RKO (cell line): ENCODE results near the gene NKD2.
A peak's percentile ranks its signal among the peaks of the same experiment; 100 is the strongest.

Experiments
- DNase-seq: peaks from one replicate; pipeline ENCODE4 v3.0.0-alpha.2; 2016; ENCODE audit warnings: low spot score

Gene NKD2

DNA sequence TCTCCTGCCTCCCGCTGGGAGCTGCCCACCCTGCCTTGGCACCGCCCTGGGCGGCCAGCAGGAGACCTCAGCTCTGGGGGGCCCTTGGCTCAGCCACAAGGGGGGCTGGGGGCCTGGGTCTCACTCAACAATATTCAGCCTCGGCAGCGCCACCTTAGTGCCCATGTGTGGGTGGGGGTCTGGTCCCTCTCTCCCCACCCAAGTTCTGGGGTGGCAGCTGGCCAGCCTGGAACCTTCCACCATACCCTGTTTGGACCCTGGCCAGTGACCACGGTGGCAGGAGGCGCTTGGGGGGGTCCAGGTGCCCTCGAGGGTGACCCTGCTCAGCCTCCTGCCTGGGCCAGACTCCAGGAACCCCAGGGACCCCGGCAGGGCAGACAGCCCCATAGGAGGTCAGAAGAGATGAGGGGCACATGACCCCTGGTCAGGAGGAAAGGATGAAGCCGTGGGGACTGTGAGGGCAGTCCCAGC, 22.2 kb downstream of the NKD2 start:
- no peak for DNase-seq

DNA sequence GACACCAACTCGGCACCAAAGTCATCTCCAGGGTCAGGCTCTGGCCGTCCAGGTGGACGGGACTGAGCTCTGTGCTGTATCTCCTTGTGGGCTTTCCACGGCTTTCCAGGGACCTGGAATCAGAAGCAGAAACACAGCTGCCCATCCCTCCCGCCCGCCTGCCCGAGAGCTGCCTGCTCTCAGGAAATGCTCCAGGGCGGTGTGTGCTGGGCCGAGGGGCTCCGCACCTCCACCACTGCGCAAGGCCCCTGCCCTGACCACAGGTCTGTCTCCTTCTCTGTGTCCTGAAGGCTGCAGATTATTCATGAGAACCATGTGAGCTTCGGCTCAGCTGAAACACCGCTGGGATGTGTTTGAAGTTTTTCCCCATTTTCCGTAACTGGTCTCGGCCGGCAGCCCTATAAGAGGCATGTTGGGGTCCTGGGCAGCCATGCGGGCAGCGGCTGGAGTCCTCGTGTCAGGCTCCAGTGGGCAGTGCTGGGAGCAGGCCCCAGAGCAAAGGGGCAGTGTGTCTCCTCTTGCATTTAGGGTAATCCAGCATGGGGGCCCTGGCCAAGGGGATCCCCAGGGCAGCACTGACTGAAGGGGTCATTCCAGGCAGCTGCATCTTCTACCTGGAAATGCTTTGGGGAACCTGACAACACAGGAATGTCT, 22.8 kb downstream of the NKD2 start:
- DNase-seq: no peak

DNA sequence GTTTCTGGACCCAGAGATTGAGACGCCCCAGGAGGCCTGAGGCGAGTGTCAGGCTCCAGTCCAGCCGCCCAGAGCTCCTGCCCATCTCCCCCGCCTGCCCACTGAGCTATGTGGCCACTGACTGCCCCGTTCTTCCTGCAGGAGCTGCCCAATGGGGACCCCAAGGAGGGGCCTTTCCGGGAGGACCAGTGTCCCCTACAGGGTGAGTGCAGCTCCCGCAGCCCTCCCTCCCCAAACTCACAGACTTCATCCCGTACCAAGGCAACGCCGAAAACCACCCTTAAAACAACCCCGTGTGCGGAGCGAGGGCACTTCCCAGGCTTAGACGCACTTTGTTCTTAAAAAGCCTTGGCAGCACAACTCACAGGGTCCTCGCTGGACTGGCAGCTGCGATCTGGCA, 23.4 kb downstream of the NKD2 start:
- DNase-seq: no peak

DNA sequence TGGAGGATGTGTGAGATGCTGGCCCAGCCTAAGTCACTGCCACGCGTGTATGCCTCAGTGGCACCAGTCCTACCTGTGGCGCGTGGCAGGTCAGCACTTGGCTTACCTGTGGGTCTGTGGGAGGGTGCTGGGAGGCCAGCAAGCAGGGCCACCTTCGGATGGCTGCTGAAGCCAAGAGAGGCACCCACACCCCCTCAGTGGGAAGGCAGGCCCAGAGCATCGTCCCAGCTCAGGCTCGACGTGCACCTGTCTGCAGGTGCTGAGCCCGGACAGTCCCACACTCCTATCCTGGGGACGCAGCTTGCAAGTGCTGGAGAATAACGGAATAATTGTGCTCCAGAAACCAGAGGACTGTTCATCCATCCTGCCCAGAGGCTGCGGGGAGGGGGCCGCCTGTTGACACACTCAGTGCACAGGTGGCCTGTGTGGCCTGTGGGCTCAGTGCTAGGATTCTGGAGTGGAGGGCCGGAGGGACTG, 24.0 kb downstream of the NKD2 start:
- DNase-seq: no peak

DNA sequence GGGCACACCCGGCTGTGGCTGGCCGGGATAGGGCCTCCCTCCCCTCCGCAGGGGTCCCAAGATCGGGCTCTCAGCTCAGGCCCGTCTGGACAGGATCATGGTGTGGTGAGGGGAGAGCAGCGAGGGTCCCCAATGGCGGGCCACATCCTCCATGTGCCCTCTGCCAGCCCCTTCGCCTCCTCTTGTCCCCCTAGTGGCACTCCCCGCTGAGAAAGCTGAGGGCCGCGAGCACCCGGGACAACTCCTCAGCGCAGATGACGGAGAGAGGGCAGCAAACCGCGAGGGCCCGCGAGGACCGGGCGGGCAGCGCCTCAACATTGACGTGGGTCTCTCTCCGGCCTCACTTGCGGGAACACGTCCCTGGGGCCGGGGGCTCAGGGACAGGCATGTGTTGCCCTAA, 24.6 kb downstream of the NKD2 start:
- no peak for DNase-seq

DNA sequence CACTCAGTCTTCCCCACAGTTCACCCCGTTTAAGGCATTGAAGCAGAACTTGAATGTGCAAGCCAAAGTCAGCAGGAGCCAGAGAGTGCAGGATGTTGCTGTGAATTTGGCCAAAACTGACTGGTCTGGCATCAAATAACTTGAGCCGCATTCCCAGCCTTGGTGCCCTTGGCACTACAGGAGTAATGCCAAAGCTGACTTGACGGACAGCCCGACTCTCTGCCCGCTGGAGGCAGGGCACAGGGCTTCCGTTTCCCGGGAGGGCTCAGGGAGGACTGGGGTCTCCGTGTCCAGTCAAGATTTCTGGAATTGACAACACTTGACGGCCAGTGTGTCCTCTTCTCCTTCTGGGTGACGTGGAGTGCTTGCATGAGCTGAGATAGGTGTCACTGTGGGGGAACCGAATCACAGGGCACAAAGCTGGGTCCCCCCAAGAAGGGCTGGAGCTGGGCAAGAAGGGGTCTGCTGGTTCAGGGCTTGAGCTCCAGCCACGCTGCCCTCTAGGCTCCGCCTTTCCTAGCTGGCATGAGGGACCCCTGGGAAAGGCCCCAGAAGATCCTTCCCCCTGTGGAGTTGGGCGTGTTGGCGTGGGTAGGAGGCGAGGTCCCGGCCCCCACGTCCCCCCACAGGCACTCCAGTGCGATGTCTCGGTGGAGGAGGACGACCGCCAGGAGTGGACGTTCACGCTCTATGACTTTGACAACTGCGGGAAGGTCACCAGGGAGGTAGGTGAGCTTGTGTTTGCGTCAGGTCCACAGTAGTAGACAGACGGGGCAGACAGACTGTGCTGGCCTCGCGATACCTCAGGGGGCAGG, 25.2 kb downstream of the NKD2 start:
- DNase-seq: no peak

DNA sequence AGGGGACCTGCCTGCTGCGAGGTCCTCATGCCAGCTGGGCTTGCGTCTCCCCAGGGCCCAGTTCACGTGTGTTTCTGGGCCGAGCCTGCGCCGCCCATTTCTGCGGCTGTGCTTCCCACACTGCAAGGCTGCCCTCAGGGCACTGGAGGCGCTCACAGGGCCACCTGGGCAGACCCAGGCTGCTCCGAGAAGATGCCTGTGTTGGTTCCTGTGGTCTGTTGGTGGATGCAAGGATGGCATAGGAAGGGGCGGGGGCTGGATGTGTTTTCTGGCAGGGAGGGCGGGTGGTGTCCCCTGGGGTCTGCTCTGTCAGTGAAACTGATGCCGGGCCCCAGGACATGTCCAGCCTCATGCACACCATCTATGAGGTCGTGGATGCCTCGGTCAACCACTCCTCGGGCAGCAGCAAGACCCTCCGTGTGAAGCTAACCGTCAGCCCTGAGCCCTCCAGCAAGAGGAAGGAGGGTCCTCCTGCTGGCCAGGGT, 25.9 kb downstream of the NKD2 start:
- no peak for DNase-seq

DNA sequence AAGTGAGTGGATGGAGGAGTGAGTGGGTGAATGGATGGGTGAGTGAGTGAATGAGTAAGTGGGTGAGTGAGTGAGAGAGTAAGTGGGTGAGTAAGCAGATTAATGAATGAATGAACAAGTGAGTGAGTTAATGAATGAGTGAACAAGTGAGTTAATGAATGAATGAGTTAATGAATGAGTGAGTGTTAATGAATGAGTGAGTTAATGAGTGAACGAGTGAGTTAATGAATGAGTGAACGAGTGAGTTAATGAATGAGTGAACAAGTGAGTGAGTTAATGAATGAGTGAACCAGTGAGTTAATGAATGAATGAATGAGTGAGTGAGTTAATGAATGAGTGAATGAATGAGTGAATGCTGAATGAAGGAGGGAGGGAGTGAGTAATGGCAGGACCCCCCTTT, 26.4 kb downstream of the NKD2 start:
- DNase-seq: no peak

DNA sequence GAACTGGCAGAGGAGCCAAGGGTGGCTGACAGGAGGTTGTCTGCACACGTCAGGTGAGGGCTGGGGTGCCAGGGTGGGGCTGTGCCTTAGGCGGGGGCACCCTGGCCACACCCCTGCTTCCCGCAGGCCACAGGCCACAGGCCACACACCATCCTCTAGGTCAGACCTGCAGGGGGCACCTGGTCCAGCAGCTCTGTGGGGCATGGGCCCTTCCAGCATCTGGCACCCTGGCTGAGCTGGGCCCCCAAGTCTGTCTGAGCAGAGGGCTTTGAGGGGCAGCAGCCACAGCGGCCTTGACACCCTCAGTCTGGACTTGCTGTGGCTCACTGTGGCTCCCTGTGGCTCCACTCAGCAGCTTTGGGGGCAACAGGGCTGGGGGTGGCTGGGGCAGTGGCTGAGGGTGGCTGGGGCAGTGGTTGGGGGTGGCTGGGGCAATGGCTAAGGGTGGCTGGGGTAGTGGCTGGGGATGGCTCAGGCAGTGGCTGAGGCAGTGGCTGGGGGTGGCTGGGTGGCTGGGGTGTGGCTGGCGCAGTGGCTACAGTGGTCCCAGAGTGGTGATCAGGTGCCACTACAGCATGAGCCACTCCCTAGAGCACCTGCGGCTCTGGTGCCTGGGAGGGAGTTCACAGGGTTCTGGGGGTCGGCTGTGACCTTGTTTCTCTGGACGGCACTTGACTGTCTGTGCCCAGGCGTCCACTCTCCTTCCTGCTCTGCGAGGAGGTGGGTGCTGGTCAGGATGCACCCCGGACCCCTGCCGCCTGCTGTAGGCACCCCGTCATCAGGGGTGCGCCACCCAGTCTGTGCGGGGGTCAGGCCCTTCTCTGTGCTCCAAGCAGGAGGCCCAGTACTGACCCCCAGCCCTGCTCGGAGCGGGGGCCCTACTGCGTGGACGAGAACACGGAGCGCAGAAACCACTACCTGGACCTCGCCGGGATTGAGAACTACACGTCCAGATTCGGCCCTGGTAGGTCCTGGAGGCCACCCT, 27.1 kb downstream of the NKD2 start:
- DNase-seq: no peak

DNA sequence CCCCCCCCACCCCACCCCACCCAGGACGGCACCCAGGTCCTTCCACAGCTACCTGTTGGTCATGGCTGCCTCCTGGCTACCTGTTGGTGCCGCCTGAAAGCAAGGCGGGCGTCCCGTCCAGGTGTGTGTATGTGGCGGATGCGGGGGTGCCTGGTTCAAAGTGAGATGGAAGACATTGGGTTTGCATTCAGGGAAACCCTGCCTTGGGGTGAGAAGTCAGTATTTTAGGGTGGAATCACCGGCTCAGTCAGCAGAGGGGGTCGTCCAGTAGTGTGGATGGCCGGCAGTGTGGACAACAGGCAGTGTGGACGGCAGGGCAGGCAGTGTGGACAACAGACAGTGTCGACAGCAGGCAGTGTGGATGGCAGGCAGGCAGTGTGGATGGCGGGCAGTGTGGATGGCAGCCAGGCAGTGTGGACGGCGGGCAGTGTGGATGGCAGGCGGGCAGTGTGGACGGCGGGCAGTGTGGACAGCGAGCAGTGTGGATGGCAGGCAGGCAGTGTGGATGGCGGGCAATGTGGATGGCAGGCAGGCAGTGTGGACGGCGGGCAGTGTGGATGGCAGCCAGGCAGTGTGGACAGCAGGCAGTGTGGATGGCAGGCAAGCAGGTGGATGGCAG, 28.0 kb downstream of the NKD2 start:
- DNase-seq: no peak

DNA sequence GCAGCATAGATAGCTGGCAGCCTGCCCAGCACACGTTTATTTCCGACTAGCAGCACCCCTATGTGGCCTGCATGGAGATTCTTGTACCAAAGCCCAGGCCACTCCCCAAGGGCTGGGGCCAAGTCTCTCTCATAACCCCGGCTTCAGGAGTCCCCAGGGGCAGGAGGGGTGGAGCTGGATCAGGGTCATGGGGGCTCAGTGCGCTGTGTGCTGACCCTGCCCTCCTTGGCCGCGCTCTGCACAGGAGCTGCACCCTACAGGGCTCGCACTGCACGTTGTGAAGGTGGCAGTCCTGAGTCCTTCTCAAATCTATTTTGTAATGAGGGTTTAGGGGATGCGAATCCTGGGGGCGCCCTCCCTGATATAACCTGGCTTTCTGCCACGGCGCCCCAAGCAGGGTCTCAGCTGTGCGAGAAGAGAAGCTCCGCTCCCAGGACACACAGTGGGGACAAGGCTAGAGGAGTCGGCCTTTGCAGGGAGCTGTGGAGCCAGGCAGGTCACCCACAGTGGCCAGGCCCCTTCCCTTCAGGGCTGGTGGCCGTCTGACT, 28.6 kb downstream of the NKD2 start:
- DNase-seq: no peak

DNA sequence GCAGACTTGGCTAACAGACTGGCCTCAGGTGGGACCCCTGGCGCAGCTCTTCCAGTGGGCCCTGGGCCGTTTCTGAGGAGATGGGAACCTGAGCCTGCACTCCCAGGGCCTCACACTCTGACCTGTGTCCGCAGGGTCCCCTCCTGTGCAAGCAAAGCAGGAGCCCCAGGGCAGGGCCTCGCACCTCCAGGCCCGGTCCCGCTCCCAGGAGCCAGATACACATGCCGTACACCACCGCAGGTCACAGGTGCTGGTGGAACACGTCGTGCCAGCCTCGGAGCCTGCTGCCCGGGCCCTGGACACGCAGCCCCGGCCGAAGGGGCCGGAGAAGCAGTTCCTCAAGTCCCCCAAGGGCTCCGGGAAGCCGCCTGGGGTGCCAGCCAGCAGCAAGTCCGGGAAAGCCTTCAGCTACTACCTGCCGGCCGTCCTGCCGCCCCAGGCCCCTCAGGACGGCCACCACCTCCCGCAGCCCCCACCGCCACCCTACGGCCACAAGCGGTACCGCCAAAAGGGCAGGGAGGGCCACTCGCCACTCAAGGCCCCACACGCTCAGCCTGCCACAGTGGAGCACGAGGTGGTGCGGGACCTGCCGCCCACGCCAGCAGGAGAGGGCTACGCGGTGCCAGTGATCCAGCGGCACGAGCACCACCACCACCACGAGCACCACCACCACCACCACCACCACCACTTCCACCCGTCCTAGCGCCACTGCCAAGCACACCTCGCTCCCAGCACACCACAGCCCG, 29.2 kb downstream of the NKD2 start:
- DNase-seq: no peak

DNA sequence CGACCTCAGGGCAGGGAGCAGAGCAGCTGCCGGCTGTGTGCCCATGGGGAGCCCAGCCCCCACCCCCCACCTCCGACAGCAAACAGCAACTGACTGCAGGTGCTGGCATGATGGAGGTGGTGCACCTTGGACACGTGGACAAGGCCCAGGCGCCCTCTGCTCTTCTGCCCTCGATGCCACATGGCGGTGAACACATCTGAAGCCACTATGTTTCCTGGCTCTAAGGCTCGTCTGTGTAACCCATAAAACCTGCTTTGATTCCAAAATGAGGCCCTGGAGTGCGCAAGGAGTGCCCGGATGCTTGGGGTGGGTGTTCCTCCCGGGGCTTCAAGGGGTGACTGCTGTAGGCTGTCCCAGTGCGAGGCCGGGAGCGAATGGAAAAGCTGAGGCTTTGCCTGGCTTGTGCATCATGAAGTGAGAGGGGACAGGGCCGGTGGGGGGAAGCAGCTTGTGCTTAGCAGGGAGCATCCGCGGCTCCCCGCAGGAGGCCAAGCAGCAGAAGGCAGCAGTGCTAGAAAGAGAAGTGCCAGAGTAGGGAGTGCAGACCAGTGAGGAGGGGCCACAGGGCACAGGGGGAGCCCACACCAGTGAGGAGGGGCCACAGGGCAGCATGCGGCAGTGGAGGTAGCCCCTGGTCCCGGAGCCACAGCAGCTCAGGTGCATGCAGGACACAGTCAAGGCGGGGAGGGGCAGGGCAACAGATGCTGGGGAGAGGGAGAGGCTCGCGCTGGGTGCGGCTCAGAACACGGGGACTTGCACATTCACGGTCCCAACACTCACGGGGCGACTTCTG, 30.0 kb downstream of the NKD2 start:
- no peak for DNase-seq

DNA sequence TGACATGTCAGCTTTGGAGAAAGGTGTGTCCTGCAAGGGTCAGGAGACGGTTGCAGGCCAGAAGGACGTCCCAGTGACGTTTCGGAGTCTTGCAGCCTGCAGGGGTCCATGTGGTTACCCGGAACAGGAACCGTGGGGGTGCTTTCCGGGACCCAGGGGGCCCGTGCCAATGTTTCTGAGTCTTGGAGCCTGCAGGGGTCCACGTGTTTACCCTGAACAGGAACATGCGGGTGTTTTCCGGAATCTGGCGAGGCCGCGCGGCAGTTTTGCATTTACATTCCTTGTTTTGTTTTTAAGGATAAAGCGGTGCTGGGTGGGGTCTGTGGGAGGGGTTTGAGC, 30.6 kb downstream of the NKD2 start:
- no peak for DNase-seq

DNA sequence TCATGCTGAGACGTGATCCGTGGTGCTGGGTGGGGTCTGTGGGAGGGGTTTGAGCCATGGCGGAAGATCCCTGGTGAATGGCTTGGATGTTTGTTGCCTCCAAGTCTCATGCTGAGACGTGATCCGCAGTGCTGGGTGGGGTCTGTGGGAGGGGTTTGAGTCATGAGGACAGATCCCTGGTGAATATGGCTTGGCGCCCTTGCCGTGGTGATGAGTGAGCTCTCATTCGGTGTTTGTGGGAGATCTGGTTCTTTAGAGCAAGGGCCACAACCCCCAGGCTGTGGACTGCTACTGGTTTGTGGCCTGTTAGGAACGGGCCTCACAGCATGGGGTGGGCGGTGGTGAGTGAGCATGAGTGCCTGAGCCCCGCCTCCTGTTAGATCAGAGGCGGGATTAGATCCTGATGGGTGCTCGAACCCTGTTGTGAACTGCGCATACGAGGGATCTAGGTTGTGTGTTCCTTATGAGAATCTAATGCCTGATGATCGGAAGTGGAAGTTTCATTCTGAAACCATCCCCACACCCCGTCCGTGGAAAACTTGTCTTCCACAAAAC, 31.2 kb downstream of the NKD2 start:
- DNase-seq: no peak

DNA sequence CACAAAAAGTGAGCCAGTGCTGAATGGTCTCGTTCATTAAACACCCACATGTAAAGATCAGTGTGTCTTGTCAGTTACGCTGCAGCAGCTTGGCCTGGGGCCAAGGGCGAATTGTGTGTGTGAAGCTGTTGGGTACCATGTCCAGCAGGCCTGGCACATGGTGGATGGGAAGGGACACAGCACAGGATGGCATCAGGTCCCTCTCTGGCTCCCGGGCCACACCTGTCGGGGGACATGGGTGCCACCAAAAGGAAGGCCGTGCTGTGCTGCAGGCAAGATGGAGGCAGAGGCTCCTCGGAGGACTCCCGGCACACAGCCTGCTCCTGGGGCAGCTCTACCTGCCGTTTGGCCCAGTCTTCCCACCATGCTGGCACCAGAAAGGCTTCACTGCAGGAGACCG, 32.0 kb downstream of the NKD2 start:
- DNase-seq: no peak

DNA sequence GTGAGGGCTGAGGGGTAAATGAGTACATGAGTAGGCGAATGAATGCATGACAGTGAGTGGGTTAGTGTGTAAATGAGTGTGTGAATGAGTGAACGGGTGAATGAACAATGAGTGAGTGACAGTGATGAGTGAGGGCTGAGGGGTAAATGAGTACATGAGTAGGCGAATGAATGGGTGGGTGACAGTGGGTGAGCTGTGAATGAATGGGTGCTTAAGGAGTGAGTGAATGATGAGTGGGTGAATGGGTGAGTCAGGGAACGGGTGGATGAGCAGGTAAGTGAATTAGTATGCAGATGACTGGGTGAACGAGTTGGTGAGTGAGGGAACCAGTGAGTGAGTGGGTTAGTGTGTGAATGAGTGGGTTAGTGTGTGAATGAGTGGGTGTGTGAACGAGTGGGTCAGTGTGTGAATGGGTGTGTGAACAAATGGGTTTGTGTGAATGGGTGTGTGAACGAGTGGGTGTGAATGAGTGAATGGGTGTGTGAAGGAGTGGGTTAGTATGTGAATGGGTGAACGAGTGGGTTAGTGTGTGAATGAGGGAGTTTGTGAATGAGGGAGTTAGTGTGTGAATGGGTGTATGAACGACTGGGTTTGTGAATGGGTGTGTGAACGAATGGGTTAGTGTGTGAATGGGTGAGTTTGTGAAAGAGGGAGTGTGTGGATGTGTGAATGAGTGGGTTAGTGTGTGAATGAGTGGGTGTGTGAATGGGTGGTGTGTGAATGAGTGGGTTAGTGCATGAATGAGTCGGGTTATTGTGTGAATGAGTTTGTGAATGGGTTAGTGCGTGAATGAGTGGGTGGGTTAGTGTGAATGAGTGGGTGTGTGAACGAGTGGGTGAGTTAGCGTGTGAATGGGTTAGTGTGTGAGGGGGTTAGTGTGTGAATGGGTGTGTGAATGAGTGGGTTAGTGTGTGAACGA, 32.9 kb downstream of the NKD2 start:
- peak; percentile 84 for DNase-seq

DNA sequence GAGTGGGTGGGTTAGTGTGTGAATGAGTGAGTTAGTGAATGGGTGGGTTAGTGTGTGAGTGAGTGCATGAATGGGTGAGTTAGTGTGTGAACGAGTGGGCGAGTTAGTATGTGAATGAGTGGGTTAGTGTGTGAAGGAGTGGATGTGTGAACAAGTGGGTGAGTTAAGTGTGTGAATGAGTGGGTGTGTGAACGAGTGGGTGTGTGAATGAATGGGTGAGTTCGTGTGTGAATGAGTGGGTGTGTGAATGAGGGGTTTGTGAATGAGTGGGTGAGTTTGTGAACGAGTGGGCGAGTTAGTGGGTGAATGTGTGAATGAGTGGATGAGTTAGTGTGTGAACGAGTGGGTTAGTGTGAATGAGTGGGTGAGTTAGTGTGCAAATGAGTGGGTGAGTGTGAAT, 34.0 kb downstream of the NKD2 start:
- no peak for DNase-seq

DNA sequence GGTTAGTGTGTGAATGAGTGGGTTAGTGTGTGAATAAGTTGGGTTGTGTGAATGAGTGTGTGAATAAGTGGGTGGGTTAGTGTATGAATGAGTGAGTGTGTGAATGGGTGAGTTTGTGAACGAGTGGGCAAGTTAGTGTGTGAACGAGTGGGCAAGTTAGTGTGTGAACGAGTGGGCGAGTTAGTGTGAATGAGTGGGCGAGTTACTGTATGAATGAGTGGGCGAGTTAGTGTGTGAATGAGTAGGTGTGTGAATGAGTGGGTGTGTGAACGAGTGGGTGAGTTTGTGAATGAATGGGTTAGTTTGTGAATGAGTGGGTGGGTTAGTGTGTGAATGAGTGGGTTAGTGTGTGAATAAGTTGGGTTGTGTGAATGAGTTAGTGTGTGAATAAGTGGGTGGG, 34.7 kb downstream of the NKD2 start:
- no peak for DNase-seq
